ENCODE measurements around the gene HSP90AB1. TPM values are rescaled to one million over a fixed set of nuclear protein-coding genes. Genes with fewer than 3 reads are reported as not detected.

HSP90AB1 gene
- total and polyA plus RNA-seq, 11 donors = 375 to 1,040 (median 857) TPM

GRCh38 chr6:44253307-44254101 is 6.6 kb downstream of the HSP90AB1 start:
- no peak for ATAC-seq
- WGBS, 4 donors = 68 to 74% (median 69%) methylated on average over 10 of the region's 10 CpGs
- peaks cover 8 to 83% (median 48%) of the 10 kb centered on the region in 12 donors for H3K4me1 ChIP-seq
- no peaks in the 10 kb centered on the region for H3K27me3 ChIP-seq
- H3K4me3 ChIP-seq = no peak overlapping the region
- TF ChIP-seq CTCF (IDR thresholded peaks at IDR 0.05) (peak in 11 of 12 donors; percentile 12 to 47 (median 33)), POLR2A (IDR thresholded peaks at IDR 0.05) (no peak)
- H3K9me3 ChIP-seq = no peaks in the 10 kb centered on the region
- H3K27ac ChIP-seq = no peak overlapping the region
- intact Hi-C loops (cut with DNase I) = loop anchor here in 2 of 10 donors (10.0 kb wide), 1 partner anchor 159 kb away; no protein-coding TSS in a partner anchor
- no peak for DNase-seq
- peaks cover 7 to 81% (median 73%) of the 10 kb centered on the region in 9 donors for H3K36me3 ChIP-seq

- no peak for DNase-seq
- Histone ChIP-seq H3K36me3 (peaks cover 5 to 78% (median 64%) of the 10 kb centered on the region in 9 donors), H3K4me1 (peaks cover 3 to 74% (median 38%) of the 10 kb centered on the region in 12 donors), H3K9me3 (no peaks in the 10 kb centered on the region), H3K4me3 (no peak overlapping the region), H3K27ac (no peak overlapping the region), H3K27me3 (no peaks in the 10 kb centered on the region)
- ATAC-seq = no peak
- intact Hi-C loops (cut with DNase I) = loop anchor here in 5 of 10 donors (5.0 to 10.0 kb wide), 3 partner anchors 82 to 160 kb away; no protein-coding TSS in a partner anchor
- TF ChIP-seq POLR2A (IDR thresholded peaks at IDR 0.05) (no peak), CTCF (IDR thresholded peaks at IDR 0.05) (no peak)
- 74 to 88% (median 75%) methylated on average over 12 of the region's 12 CpGs for WGBS, 4 donors
Observed at GRCh38 chr6:44254191-44255104, 7.5 kb downstream of the HSP90AB1 start.

- no peak for DNase-seq
- TF ChIP-seq CTCF (IDR thresholded peaks at IDR 0.05) = no peak
- no peak for TF ChIP-seq POLR2A (IDR thresholded peaks at IDR 0.05)
- Histone ChIP-seq H3K36me3 (peaks cover 5 to 78% (median 63%) of the 10 kb centered on the region in 9 donors), H3K27me3 (no peaks in the 10 kb centered on the region), H3K4me3 (peak overlapping the region in 1 of 12 donors; percentile 60), H3K9me3 (no peaks in the 10 kb centered on the region), H3K27ac (peak overlapping the region in 1 of 12 donors; percentile 93), H3K4me1 (peaks cover 3 to 67% (median 31%) of the 10 kb centered on the region in 12 donors)
- intact Hi-C loops (cut with DNase I) = loop anchor here in 5 of 10 donors (5.0 to 10.0 kb wide), 3 partner anchors 83 to 160 kb away; no protein-coding TSS in a partner anchor
- no peak for ATAC-seq
- WGBS, 4 donors = 59 to 69% (median 64%) methylated on average over 16 of the region's 16 CpGs
Observed at GRCh38 chr6:44255105-44255808, 8.4 kb downstream of the HSP90AB1 start.

All from heart left ventricle (tissue), 16 donors.